ENCODE data around the gene PRPF40A.

The PRPF40A gene

DNA sequence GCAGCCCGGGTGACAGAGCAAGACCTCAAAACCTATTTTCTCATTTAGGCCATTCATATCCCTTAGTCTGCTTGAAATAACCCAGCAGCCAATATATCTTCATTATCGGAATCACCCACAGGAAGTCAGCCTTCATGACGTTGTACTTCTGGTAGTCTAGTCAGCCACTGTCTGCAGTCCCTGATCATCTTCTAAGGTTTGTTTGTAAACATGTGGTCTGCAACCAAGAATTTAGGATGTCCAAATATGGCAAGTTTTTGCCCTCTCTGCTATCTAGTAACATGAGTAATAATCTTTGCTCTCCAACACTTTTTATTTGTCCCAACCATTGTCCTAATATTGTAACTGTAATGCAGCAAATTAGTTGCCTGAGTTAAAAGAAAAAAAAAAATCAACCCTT is 92.5 kb downstream of the PRPF40A start:
- TF ChIP-seq TAF1 (IDR thresholded peaks at IDR 0.05; ENCODE audit: low read depth, low read length) (no peak), SPI1 (IDR thresholded peaks at IDR 0.05; ENCODE audit: low read depth, low read length) (no peak), POLR2AphosphoS5 (IDR thresholded peaks at IDR 0.05; ENCODE audit: low read depth, low read length) (no peak), POLR2A (IDR thresholded peaks at IDR 0.05; ENCODE audit: low read depth, low read length) (no peak), POU2F2 (IDR thresholded peaks at IDR 0.05; ENCODE audit: low read depth, low read length) (no peak), PAX5 (IDR thresholded peaks at IDR 0.05; ENCODE audit: insufficient read depth, low read length, severe bottlenecking) (no peak)
- DNase-seq (ENCODE audit: insufficient read length, low spot score) (no peak), FAIRE-seq (no peak)

DNA sequence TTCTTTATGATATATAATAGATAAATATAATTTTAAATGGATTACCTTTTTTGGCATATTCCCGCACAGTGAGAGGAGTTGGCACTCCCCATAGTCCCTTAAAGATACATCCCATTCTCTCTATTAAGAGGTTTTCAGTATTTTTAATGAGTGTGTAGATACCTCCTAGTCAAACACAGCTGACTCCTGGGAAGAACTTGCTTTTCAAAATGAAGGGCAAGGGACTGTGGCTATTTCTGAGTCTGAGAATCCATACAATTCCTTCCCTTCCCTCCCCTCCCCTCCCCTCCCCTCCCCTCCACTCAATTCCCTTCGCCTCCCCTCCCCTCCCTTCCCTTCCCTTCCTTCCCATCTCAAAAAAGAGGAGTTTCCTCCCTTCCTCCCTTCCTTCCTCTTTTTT is 93.5 kb downstream of the PRPF40A start:
- no peak for TF ChIP-seq POU2F2 (IDR thresholded peaks at IDR 0.05; ENCODE audit: low read depth, low read length)
- TF ChIP-seq PAX5 (IDR thresholded peaks at IDR 0.05; ENCODE audit: insufficient read depth, low read length, severe bottlenecking): no peak
- TF ChIP-seq SPI1 (IDR thresholded peaks at IDR 0.05; ENCODE audit: low read depth, low read length): no peak
- TF ChIP-seq TAF1 (IDR thresholded peaks at IDR 0.05; ENCODE audit: low read depth, low read length): no peak
- TF ChIP-seq POLR2AphosphoS5 (IDR thresholded peaks at IDR 0.05; ENCODE audit: low read depth, low read length): no peak
- TF ChIP-seq POLR2A (IDR thresholded peaks at IDR 0.05; ENCODE audit: low read depth, low read length): no peak
- DNase-seq (ENCODE audit: insufficient read length, low spot score) (no peak), FAIRE-seq (no peak)

DNA sequence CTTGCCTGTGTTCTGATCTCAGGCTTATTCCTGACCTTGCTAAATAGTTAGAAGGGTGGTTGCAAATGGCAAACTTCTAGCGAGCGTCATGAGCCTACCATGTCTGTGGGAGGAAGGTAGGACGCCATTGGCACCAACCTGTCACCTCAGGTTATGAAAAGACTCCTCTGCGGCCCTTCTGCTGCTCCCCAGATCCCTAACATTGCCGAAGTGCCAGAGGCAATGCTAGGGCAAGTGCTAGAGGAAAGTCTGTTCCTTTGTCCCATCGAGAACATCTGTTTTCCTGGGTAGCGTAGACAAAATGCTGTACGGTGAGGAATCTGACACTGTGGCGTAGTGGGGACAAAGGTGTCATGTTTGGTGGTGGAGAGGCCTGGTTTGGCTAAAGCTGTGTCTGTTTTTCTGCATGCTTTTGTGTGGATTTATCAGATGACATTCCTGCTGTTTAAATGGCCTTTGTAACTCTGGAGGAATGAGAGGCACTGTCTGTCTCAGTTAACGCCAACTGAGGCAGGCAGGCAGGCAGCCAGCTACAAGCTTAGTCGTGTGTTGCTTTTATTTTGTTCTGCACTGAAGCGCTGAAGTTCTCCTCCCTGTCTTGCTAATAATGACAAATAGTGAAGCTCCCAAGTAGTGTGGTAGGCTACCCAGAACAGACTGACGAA is 94.1 kb downstream of the PRPF40A start:
- DNase-seq (ENCODE audit: insufficient read length, low spot score): no peak
- no peak for TF ChIP-seq SPI1 (IDR thresholded peaks at IDR 0.05; ENCODE audit: low read depth, low read length)
- no peak for FAIRE-seq

DNA sequence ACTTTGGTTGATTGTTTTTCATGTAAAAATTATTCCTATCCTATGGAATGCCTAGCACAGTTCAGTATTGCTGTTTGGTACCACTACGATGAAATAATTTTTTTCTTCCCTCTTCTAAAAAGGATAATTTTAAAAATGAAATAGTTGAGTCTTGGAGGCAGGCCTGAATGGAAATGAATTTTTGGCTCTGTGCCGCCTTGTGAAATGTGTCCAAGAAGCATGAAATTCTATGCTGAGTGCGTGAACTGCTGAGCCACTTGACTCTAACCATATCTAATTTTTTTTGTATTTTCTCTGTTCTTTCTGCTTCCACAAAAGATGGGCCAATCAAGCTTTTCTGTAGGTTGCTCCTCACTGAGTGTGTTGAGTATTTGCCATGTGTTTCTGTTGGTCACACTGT is 95.0 kb downstream of the PRPF40A start:
- no peak for FAIRE-seq
- TF ChIP-seq POLR2A (IDR thresholded peaks at IDR 0.05; ENCODE audit: low read depth, low read length): no peak

DNA sequence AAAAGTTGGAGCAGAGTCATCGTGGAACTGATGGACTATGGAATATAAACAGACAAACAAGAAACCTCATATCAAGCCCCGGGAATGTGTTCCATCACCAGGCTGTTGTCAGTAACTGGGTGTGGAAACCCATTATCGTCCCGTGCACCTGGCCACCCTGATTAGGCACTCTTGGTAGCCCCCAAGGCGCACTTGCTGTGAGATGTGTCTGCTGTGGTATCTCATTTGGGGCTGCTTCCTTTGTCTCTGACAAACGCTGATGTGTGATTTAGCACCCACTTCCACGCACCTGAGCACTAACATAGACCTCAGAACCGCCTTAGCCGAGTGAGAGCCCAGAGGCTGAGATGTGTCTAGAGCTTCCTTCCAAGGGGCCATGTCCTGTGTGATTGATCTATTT is 96.3 kb downstream of the PRPF40A start:
- TF ChIP-seq POLR2A (IDR thresholded peaks at IDR 0.05; ENCODE audit: low read depth, low read length) (no peak), PAX5 (IDR thresholded peaks at IDR 0.05; ENCODE audit: insufficient read depth, low read length, severe bottlenecking) (no peak), POLR2AphosphoS5 (IDR thresholded peaks at IDR 0.05; ENCODE audit: low read depth, low read length) (no peak)
- DNase-seq (ENCODE audit: insufficient read length, low spot score) (no peak), FAIRE-seq (no peak)

More for the DNA sequence above, 95.0 kb downstream of the PRPF40A start:
- no peak for DNase-seq (ENCODE audit: insufficient read length, low spot score)

DNA sequence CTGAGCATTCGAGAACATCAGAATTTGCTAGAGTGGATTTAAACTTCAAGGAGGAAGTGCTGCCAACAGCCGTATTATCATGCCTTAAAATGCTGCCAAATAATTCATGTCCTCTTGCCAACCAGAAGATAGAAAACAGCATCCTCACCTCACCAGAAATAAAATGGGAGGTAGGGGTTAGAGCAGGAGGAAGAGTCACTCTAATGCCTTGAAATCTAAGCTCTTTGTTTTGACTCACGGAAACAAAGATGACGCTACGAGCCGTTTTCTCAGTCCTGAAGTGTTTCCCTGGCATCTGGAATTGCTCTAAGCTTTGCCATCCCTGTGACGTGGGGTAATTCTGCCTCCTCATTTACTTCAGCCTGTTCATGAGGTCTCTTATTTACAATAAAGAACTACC is 97.1 kb downstream of the PRPF40A start:
- no peak for TF ChIP-seq SPI1 (IDR thresholded peaks at IDR 0.05; ENCODE audit: low read depth, low read length)
- TF ChIP-seq PAX5 (IDR thresholded peaks at IDR 0.05; ENCODE audit: insufficient read depth, low read length, severe bottlenecking): no peak
- TF ChIP-seq POLR2AphosphoS5 (IDR thresholded peaks at IDR 0.05; ENCODE audit: low read depth, low read length): no peak
- no peak for TF ChIP-seq POLR2A (IDR thresholded peaks at IDR 0.05; ENCODE audit: low read depth, low read length)
- no peak for TF ChIP-seq POU2F2 (IDR thresholded peaks at IDR 0.05; ENCODE audit: low read depth, low read length)
- no peak for DNase-seq (ENCODE audit: insufficient read length, low spot score)
- FAIRE-seq: no peak

DNA sequence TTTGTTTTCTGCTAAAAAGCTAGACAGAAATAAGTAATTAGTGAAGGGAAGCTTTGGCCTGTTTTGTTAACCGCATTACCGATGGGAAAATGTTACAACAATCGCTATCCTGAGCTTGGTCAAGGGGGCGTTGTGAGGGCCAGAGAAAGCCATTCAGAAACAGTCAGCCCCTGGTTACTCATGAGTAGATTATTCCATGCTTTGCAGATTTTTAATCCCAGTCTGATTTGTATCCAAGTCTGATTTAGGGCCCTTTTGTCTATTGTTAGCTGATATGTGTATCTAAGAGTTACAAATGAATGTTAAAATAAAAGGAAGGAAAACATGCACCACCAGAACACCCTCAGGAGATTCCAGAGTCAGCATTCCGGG is 99.1 kb downstream of the PRPF40A start:
- no peak for FAIRE-seq
- TF ChIP-seq SPI1 (IDR thresholded peaks at IDR 0.05; ENCODE audit: low read depth, low read length) (no peak), POU2F2 (IDR thresholded peaks at IDR 0.05; ENCODE audit: low read depth, low read length) (no peak), POLR2A (IDR thresholded peaks at IDR 0.05; ENCODE audit: low read depth, low read length) (no peak), PAX5 (IDR thresholded peaks at IDR 0.05; ENCODE audit: insufficient read depth, low read length, severe bottlenecking) (no peak), TAF1 (IDR thresholded peaks at IDR 0.05; ENCODE audit: low read depth, low read length) (no peak), POLR2AphosphoS5 (IDR thresholded peaks at IDR 0.05; ENCODE audit: low read depth, low read length) (no peak)
- no peak for DNase-seq (ENCODE audit: insufficient read length, low spot score)

DNA sequence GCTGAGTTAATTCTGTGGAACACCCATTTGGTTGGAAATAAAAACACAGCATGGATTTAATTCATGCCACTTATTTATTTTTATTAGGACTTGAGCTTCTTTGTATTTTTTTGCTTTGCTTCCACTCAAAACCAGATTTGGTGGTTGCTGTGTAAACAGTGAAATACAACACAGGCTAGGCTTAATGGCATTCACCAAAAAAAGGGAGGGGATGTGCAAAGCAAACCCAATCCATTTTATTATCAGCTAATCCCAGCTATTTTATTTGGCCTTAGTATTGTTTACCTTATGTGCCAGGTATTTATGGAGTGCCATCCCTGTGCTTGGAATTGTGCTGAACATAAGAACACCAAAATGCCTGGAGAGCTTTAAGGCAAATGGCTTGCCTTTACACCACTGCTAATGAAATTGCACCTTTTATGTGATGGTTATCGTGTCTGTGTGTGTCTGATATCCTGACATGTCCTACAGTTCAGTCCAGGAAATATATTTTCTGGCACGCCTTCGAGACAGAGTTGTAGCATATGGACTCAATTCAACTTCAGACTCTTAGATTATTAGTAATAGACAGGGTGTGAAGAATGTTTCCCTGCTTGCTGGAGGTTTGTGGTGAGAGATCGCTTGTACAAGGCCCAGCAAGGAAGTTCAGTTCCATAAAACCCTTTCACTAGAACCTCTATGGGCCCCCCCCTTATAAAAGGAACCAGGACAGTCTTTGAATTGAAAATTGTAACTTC is 99.6 kb downstream of the PRPF40A start:
- DNase-seq (ENCODE audit: insufficient read length, low spot score) (no peak), FAIRE-seq (no peak)
- TF ChIP-seq PAX5 (IDR thresholded peaks at IDR 0.05; ENCODE audit: insufficient read depth, low read length, severe bottlenecking) (no peak), TAF1 (IDR thresholded peaks at IDR 0.05; ENCODE audit: low read depth, low read length) (no peak), SPI1 (IDR thresholded peaks at IDR 0.05; ENCODE audit: low read depth, low read length) (no peak), POLR2AphosphoS5 (IDR thresholded peaks at IDR 0.05; ENCODE audit: low read depth, low read length) (no peak), POLR2A (IDR thresholded peaks at IDR 0.05; ENCODE audit: low read depth, low read length) (no peak), POU2F2 (IDR thresholded peaks at IDR 0.05; ENCODE audit: low read depth, low read length) (no peak)

DNA sequence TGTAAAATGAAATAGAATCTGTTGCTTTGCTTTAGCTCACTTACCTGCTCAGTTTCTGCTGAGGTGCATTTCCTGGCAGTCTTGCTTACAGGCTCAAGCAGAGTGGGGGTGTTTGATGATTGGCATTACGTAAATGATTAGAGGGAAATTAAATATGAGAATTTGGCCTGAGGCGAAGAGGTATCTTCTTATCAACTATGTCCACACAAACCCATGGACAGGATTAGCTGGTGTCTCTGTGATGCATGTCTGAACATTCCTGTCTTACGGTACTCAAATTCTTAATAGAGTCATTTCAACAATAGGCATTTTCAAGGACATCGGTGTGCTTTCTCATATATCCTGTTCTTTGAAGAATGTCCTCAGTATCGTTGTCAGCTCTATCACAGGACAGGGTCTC is 102.1 kb downstream of the PRPF40A start:
- DNase-seq (ENCODE audit: insufficient read length, low spot score): no peak
- TF ChIP-seq POLR2AphosphoS5 (IDR thresholded peaks at IDR 0.05; ENCODE audit: low read depth, low read length) (no peak), PAX5 (IDR thresholded peaks at IDR 0.05; ENCODE audit: insufficient read depth, low read length, severe bottlenecking) (no peak), POLR2A (IDR thresholded peaks at IDR 0.05; ENCODE audit: low read depth, low read length) (no peak), POU2F2 (IDR thresholded peaks at IDR 0.05; ENCODE audit: low read depth, low read length) (no peak), SPI1 (IDR thresholded peaks at IDR 0.05; ENCODE audit: low read depth, low read length) (no peak), TAF1 (IDR thresholded peaks at IDR 0.05; ENCODE audit: low read depth, low read length) (no peak)
- no peak for FAIRE-seq

DNA sequence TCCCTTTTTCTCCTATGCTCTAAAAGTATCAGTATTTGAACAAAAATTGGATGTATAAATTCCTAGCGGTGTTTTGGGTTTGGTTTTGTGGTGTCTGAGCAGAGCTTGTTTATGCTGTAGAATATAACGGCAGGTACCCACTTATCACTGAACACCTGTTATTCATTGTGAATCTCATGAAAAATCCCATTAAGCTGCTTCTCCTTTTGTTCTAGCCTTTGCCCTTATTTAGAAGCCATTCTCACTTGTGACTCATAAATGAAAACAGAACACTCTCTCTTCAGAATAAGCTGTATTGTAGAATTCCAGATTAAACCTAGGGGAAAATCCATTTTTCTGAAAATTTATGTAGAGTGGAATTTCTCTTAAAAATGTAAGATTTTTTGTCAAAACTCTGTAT is 104.0 kb downstream of the PRPF40A start:
- peak; percentile 28; the same call in 1 of the 2 replicates for TF ChIP-seq SPI1 (IDR thresholded peaks at IDR 0.05; ENCODE audit: low read depth, low read length)
- TF ChIP-seq POLR2AphosphoS5 (IDR thresholded peaks at IDR 0.05; ENCODE audit: low read depth, low read length): no peak
- DNase-seq (ENCODE audit: insufficient read length, low spot score): no peak
- peak; percentile 31 for FAIRE-seq

Data from GM12891 (cell line).